SH-SY5Y (cell line): ENCODE data around the gene CALHM1.

ENCODE experiments used
- GATA2 ChIP-seq: IDR thresholded peaks from 2 replicates; pipeline ENCODE4 v1.6.1; 2011; ENCODE audit warnings: mild to moderate bottlenecking, low read depth, low read length
- GATA3 ChIP-seq: IDR thresholded peaks from 2 replicates; pipeline ENCODE4 v1.6.1; 2011; ENCODE audit warnings: low read depth, mild to moderate bottlenecking, low read length, moderate library complexity

DNA sequence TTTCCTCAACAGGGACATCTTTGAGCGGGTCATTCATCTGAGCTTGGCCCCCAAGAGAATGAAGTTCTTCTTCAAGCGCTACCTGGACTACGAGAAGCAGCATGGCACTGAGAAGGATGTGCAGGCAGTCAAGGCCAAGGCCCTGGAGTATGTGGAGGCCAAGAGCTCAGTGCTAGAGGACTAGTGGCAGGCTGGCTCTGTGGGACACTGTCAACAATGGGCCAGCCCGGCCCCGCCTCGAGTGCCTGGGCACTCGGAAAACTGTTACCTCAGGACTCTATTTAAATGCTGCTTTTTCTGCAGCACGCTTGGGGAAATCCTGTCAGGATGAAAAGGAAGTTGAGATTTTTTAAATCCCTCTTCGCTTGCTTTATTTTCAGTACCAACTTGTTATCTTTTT is 13.3 kb downstream of the CALHM1 start:
- TF ChIP-seq GATA3, result no peak
- no peak for TF ChIP-seq GATA2
